ENCODE measurements around the gene TRAIP. TPM values are rescaled to one million over a fixed set of nuclear protein-coding genes. Genes with fewer than 3 reads are reported as not detected.
"Not testable (repeated sequence)": the region's sequence is repeated elsewhere in the genome, so short reads cannot be mapped to it uniquely, and the experiment has no call there.

Gene TRAIP
- polyA plus RNA-seq, 1 donor, result 7.4 TPM

DNA sequence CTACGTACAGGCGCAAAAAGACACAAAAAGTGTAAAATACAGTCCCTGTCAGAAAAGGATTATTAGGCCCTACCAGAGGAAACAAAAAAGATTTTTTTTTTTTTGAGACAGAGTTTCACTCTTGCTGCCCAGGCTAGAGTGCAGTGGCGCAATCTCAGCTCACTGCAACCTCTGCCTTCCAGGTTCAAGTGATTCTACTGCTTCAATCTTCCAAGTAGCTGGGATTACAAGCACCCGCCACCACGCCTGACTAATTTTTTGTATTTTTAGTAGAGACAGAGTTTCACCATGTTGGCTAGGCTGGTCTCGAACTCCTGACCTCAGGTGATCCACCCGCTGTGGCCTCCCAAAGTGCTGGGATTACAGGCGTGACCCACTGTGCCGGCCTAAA, 75.4 kb downstream of the TRAIP start:
- peaks cover 21% of the 10 kb centered on the region for H3K36me3 ChIP-seq (ENCODE audit: control insufficient read depth, insufficient read depth, low read length)
- not testable (repeated sequence) for DNase-seq; H3K9me3 ChIP-seq (ENCODE audit: control insufficient read depth, low read depth, low read length); H3K4me3 ChIP-seq (ENCODE audit: low read length); H3K27ac ChIP-seq (ENCODE audit: low read length); H3K27me3 ChIP-seq (ENCODE audit: control insufficient read depth, insufficient read depth, low read length); H3K4me1 ChIP-seq (ENCODE audit: control insufficient read depth, insufficient read depth, low read length)
- WGBS (ENCODE audit: insufficient coverage, low lambda C conversion rate), result 90% methylated on average over 7 of the region's 9 CpGs

DNA sequence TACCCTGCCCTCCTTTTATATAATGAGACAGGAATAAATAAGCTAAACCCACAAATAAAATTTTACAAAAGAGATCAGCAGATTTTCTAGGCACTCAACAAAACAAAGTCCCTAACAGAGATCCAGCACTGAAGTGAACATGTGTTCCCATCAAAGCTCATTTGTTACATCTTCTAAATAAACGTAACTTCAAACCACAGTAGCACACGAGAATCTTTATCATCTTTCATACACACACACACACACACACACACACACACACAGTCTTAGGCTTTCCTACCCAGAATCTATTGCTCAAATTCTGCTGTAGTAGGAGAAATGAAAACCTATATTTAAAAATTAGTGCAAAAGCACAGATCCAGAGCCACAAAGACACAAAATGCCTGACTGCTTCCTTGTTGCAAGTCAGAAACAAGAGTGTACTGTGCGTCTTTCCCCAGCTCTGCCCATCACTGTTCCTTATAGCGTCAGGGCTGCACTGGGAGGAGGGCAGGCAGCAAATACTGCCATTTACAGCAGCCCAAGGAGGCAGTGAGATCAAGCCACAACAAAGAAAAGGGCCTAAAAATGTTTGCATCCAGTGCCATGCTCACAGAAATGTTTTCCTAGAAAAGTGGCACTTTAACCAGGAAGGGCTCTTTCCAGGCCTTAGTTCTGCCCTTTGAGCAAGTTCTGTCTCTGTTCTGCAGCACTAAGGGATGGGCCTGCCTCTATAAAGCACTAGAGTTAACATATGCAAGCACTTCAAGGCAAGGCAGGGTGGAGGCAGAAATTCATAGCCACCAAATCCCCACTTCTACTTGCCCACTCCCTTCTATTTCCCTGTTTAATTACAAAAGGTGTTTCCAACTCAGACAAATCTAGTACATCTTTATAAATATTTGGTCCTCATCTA, 76.0 kb downstream of the TRAIP start:
- H3K9me3 ChIP-seq (ENCODE audit: control insufficient read depth, low read depth, low read length), result no peaks in the 10 kb centered on the region
- H3K27me3 ChIP-seq (ENCODE audit: control insufficient read depth, insufficient read depth, low read length), result no peaks in the 10 kb centered on the region
- H3K4me1 ChIP-seq (ENCODE audit: control insufficient read depth, insufficient read depth, low read length), result peaks cover 4% of the 10 kb centered on the region
- no peak for DNase-seq
- H3K27ac ChIP-seq (ENCODE audit: low read length), result no peak overlapping the region
- H3K4me3 ChIP-seq (ENCODE audit: low read length), result no peak overlapping the region
- H3K36me3 ChIP-seq (ENCODE audit: control insufficient read depth, insufficient read depth, low read length), result peaks cover 25% of the 10 kb centered on the region
- no CpG with 5 or more reads among the region's 4 CpGs for WGBS (ENCODE audit: insufficient coverage, low lambda C conversion rate)

DNA sequence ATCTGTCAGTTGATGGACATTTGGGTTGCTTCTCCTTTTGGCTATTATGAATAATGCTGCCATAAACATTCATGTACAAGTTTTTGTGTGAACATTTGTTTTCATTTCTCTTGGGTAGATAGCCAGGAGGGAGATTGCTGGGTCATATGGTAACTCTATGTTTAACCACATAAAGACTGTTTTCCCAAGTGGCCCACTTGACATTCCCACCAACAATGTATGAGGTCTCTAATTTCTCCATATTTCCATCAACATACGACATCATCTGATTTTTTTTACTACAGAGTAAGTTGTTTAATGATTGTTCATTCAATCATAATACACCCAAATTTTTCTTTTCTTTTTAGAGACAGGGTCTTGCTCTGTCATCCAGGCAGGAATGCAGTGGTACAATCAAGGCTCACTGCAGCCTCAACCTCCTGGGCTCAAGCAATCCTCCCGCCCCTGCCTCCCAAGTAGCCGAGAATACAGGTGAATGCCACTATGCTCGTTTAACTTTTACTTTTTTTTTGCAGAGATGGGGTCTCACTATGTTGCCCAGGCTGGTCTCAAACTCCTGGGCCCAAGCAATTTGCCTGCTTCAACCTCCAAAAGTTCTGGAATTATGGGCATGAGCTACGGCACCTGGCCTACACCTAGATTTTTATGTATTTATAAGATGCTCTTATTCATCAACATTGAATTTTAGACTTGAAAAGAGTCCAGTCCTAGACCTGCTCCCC, 76.8 kb downstream of the TRAIP start:
- Histone ChIP-seq H3K4me3 (ENCODE audit: low read length) (no peak overlapping the region), H3K36me3 (ENCODE audit: control insufficient read depth, insufficient read depth, low read length) (peaks cover 28% of the 10 kb centered on the region), H3K27ac (ENCODE audit: low read length) (no peak overlapping the region), H3K27me3 (ENCODE audit: control insufficient read depth, insufficient read depth, low read length) (no peaks in the 10 kb centered on the region), H3K4me1 (ENCODE audit: control insufficient read depth, insufficient read depth, low read length) (no peaks in the 10 kb centered on the region), H3K9me3 (ENCODE audit: control insufficient read depth, low read depth, low read length) (no peaks in the 10 kb centered on the region)
- 100% methylated on average over 1 of the region's 5 CpGs for WGBS (ENCODE audit: insufficient coverage, low lambda C conversion rate)
- no peak for DNase-seq

Other genes starting within 250 kb of the TRAIP start
- 84.3 TPM for gene APEH, start 182.2 kb downstream of the TRAIP start, polyA plus RNA-seq
- gene MST1, start 167.1 kb downstream of the TRAIP start, polyA plus RNA-seq, result 464 TPM
- 35.6 TPM for gene RNF123, start 167.0 kb downstream of the TRAIP start, polyA plus RNA-seq
- 1.3 TPM for gene AMIGO3, start 136.9 kb downstream of the TRAIP start, polyA plus RNA-seq
- gene GMPPB, start 132.6 kb downstream of the TRAIP start, polyA plus RNA-seq, result 17.8 TPM
- 27.1 TPM for gene IP6K1, start 70.0 kb downstream of the TRAIP start, polyA plus RNA-seq
- 0.10 TPM for gene CDHR4, start 56.7 kb downstream of the TRAIP start, polyA plus RNA-seq
- 4.6 TPM for gene INKA1, start 53.3 kb downstream of the TRAIP start, polyA plus RNA-seq
- gene UBA7, start 42.6 kb downstream of the TRAIP start, polyA plus RNA-seq, result 60.4 TPM
- gene CAMKV, start 13.3 kb upstream of the TRAIP start, polyA plus RNA-seq, result 21.2 TPM
- gene MST1R, start 47.3 kb upstream of the TRAIP start, polyA plus RNA-seq, result 49.8 TPM
- 19.5 TPM for gene MON1A, start 73.2 kb upstream of the TRAIP start, polyA plus RNA-seq
- 153 TPM for gene RBM6, start 83.6 kb upstream of the TRAIP start, polyA plus RNA-seq
- 272 TPM for gene RBM5, start 232.4 kb upstream of the TRAIP start, polyA plus RNA-seq

All from large intestine (tissue), 3 donors.